GM21786 (cell line): Measurements from ENCODE around the gene KISS1R.

Experiments used
- ATAC-seq: cut with Tn5 transposase; IDR thresholded peaks from one replicate; pipeline ENCODE4 v1.9.1; 2021; ENCODE audit not compliant: unreplicated experiment

Gene KISS1R

GRCh38 chr19:919199-920050, 2.3 kb downstream of the KISS1R start:
- no peak for ATAC-seq

DNA sequence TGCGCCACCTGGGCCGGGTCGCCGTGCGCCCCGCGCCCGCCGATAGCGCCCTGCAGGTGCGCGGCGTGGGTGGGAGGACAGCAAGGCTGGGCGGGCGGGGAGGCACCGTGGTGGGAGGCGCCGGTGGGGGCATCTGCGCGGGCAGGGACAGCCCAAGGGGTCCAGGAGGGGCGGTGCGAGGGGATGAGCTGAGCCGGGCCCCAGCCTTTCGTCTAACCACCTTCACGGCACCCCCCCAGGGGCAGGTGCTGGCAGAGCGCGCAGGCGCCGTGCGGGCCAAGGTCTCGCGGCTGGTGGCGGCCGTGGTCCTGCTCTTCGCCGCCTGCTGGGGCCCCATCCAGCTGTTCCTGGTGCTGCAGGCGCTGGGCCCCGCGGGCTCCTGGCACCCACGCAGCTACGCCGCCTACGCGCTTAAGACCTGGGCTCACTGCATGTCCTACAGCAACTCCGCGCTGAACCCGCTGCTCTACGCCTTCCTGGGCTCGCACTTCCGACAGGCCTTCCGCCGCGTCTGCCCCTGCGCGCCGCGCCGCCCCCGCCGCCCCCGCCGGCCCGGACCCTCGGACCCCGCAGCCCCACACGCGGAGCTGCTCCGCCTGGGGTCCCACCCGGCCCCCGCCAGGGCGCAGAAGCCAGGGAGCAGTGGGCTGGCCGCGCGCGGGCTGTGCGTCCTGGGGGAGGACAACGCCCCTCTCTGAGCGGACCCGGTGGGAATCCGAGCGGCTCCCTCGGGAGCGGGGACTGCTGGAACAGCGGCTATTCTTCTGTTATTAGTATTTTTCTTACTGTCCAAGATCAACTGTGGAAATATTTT, 3.1 kb downstream of the KISS1R start:
- ATAC-seq, result no peak

DNA sequence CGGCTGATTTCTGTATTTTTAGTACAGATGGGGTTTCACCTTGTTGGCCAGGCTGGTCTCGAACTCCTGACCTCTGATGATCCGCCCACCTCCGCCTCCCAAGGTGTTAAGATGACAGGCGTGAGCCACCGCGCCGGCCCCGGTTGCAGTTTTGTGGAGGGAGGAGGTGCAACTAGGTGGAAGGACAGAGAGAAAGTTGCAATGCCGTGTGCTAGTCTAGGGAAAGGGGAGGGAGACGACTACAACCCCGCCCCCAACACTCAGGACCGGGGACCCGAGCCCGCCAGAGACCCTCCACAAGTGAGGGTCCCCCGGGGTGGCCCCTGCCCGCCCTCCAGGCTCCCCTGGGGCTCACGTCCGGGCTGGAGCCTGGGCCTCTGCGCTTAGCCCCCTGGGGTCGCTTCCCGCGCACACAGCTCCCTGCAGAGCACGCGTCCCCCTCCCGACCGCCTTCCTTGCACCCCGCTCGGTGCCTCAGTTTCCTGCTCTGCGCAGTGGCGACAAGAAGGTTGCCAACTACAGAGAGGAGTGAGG, 7.5 kb downstream of the KISS1R start:
- ATAC-seq, result no peak

GRCh38 chr19:925087-925525, 8.0 kb downstream of the KISS1R start:
- peak; percentile 39 for ATAC-seq

DNA sequence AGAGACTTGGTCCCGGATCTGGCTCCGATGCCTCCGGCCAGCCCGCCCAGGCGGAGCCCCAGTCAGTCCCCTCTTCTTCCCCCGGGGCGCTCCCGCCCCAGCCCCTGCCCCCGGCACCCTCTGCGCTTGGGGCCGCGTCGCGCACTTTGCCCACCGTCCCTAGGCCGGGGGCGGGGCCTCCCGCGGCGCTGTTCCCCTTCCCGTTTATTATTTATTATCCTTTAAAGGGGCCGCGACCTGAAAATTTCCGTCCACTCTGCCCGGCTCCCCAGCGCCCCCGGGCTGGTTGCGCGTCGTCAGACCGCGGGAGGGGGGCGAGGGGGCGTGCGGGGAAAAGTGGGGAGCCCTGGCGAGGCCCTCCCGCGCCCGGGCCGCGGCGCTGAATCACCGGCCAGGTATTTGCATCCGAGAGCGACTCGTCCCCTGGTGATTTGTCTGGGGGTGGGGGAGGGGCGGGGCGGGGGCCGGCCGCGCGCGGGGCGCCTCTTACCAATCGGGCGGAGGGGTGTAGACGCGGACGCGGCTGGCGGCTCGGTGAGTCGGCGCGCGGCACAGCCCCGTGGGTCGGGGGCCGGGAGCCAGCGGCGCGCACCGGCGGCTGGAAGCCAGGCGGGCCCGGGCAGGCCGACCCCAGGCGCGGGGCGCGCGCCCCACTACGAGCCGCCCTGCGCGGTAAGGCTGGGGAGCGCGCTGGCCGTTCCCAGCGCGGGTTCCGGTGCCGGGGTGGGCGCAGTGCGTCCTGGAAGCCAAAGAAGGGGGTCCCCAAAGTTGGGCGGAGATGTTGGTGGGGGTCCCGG, 8.6 kb downstream of the KISS1R start, which contains the start of gene ARID3A:
TSS of gene ARID3A (plus strand) at position 510 of the 797 bp plus-strand sequence. CDS start 3,494 bp downstream, outside the sequence.
- ATAC-seq, result peak; percentile 52

DNA sequence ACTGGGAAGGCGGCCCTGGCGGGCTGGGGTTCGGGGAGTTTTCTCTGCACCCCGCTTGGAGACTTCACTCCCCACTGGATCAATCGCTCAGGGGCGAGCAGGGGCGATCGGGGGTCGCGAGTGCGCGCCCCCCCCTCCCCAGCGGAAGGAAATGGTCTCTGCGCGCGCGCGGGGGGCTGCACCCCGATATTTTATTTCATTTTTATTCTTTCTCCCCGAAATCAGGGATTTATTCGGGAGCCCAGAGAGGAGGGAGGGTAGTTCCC, 9.1 kb downstream of the KISS1R start:
- no peak for ATAC-seq

DNA sequence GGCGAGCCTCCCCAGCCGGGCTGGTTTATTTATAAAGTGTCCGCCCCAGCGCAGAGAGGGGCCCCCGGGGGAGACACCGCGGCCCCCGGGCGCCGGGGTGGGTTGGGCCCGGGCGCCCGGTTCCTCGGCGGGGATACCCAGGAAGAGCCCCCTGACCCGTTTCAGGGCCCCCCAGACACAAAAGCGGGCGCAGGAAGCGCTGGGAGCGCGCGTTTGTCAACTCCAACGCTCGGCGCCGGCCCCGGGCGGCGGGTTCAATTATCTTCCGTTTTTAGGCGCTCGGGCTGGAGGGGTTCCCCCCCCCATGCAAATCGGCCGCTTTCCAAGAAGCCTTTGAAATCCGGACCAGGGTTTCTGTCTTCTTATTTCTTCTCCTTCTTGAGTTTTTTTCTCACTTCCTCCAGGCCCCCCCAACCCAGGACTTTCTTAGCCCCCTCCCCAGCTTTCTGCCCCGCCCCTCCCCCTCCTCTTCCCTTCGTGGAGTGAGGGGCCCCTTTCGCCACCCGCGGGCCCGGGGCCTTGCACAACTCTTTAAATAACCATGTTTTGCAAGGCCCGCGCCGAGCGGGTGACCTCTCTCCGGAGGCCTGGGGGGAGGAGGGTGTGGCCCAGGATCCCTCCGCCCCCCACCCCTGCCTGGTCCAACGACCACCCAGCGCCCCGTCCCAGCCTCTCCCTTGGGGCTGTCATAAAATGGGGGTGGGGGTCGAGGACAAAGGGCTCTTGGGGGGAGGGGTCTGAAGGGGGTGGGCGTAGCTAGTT, 9.6 kb downstream of the KISS1R start:
- no peak for ATAC-seq

DNA sequence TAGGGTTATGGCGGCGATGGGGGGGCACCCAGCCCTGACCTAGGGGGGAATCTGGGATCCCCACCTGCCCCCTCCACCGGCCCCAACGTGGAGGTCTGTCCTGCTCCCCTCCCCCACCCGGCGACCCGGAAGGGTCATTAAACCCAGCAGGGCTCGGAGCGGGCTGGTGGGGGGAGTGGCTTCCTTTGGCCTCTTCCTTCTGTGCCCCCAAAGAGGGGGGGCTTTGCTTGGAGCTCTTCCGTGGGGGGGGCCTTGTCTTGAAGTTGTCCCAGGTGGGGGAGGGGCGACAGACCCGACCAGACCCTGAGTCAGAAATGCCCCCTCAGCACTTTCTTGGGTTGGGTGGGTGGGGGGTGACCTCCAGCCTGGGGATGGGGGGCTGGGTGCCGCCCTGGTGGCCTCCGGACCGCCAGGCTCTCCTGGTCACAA, 10.2 kb downstream of the KISS1R start:
- ATAC-seq, result no peak

- ATAC-seq, result no peak
Observed at GRCh38 chr19:927780-928401, 10.8 kb downstream of the KISS1R start.

- no peak for ATAC-seq
Observed at GRCh38 chr19:928471-929202, 11.5 kb downstream of the KISS1R start.

DNA sequence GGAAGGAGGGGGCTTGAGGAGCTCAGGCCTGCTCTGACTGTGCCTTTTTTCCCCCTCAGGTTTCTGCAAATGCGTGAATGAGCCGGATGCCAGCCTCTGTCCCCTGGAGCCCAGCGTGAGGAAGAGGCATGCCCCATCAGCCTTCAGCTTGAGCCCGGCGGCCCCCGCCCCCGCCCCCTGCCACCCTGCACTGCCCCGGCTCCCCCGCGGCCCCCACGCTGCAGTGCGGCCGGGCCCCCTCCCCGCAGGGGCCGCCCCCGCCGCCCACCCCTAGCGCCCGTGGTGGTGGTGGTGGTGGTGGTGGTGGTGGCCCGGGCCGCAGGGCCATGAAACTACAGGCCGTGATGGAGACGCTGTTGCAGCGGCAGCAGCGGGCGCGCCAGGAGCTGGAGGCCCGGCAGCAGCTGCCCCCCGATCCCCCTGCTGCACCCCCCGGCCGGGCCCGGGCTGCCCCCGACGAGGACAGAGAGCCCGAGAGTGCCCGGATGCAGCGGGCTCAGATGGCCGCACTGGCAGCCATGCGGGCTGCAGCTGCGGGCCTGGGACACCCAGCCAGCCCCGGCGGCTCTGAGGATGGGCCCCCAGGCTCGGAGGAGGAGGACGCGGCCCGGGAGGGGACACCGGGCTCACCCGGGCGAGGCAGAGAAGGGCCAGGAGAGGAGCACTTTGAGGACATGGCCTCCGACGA, 12.2 kb downstream of the KISS1R start:
- no peak for ATAC-seq

DNA sequence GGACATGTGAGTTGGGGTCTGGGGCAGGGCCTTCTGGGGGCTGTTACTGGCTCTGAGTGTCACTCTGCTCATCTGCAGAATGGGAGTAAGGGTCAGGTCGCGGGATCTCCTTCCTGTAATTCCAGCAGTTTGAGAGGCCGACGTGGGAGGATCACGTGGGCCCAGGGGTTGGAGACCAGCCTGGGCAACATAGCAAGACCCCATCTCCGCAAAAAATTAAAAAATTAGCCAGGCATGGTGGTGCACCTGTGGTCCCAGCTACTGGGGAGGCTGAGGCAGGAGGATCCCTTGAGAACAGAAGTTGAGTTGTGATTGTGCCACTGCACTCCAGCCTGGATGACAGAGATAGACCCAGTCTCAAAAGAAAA, 12.7 kb downstream of the KISS1R start:
- no peak for ATAC-seq

DNA sequence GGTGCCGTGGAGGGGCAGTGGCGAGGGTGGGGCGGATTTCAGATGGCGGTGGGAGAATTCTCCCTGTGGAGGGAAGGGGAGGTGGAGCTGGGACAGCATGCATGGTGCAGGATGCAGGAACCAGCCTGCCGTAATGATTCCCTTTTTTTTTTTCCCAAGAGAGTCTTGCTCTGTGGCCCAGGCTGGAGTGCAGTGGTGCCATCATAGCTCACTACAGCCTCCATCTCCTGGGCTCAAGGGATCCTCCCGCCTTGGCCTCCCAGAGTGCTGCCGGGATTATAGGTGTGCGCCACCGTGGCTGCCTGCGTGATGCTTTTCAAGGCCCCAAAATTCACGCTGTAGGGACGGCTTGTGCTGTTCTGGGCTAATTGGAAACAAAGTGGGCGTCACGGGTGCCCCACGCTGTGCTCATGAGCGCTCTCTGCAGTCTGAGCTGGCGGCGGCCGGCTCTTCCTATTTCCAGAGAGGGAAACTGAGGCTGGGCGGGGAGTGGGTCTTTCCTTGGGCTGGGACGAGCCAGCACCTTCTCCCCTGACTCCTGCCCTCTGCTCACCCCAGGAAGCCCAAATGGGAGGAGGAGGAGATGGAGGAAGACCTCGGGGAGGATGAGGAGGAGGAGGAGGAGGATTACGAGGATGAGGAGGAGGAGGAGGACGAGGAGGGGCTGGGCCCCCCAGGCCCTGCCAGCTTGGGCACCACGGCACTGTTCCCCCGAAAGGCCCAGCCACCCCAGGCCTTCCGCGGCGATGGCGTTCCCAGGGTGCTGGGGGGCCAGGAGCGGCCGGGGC, 14.9 kb downstream of the KISS1R start:
- no peak for ATAC-seq

DNA sequence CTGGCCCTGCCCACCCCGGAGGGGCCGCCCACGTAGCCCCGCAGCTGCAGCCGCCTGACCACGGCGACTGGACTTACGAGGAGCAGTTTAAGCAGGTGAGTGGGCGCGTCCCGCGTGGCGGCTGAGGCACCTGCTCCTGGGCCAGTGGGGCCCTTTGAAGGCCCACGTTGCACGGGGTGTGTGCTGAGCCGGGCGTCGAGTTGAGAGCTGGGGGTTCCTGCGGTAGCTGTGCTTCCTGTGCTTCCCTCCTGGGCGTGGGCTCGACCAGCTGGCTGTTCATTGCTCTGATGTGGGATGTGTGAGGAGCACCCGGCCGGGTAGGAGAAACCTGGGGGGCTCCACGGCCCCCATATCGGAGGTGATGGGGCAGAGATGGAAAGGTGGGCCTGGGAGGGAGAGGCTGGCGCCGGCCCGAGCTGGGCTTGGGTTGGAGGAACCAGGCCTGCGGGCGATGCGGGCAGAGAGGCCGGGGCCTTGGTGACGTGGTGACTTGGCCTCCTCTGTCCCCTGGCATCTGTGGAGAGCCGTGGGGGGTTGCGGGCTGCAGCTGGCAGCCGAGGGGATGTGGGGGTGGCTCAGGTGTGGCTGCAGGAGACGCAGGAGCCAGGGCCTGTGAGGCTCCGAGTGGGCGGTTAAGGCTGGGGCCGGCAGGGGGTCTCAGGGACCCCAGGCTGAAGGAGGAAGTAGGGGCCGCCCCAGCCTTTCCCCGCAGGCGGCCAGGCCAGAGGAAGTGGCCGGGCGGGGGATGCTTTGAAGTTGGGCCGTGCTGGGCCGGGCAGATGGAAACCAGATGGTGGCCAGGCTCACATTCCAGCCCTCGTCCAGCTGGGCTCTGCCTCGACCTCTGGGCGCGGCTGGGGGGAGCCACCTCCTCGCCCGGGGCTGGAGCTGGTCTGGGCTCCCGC, 15.8 kb downstream of the KISS1R start:
- no peak for ATAC-seq

DNA sequence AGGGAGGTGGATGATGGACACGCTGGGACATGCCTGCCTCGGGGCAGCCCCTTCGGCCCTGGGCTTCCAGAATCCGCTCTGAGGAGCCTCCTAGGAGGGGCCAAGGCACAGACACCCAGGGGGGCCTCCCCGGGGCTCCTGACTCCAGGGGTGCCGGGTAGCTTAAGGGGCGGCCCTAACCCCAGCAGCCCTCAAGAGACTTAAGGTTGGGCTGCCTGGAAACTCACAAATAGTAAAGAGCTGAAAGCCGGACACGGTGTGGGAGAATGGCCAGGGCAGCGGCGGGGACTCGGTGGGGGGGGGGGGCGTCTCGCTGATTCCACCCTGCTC, 16.4 kb downstream of the KISS1R start:
- ATAC-seq, result no peak

DNA sequence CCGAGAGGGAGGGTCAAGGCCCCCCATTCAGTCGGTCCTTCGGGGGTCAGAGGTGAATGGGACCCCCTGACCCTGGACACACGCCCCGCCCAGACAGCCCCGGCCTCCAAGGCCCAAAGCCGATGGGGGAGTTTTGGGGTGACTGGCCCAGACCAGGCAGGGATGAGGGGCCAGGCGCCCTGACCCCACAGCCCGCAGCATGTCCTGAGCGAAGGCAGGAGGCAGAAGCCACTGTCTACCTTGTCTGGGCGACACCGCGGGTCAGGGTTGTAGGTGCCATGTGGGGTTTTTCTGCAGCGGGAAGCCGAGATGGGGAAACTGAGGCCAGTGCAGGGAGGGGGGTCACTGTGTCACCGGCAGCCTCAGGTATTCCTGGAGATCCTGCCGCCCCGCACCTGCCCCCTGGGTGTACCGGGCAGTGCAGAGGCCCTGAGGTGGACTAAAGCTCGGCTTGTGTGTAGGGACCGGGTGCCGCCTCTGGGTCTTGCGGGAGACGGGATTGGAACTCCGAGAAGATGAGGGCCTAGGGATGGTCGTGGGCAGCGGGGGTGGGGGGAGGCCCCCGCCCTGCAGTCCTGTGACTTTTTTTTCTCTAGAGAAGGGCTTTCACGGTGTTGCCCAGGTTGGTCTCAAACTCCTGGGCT, 17.2 kb downstream of the KISS1R start:
- ATAC-seq, result no peak
